GM19193 (cell line): ENCODE results near the gene FBXO40.

Source experiments
- POLR2A ChIP-seq: IDR thresholded peaks from 4 replicates; pipeline ENCODE4 v1.6.1; 2011; ENCODE audit not compliant: insufficient read depth, insufficient read length; ENCODE audit errors: extremely low read depth

FBXO40 gene

GRCh38 chr3:121592856-121593702 lies at the start of gene FBXO40:
Gene FBXO40, plus strand, starts transcription at chr3:121593379. Its CDS starts 27,197 bp downstream, at chr3:121620576.
- TF ChIP-seq POLR2A: no peak

- TF ChIP-seq POLR2A: no peak
Measured at GRCh38 chr3:121545049-121545573, 48.1 kb upstream of the FBXO40 start.

DNA sequence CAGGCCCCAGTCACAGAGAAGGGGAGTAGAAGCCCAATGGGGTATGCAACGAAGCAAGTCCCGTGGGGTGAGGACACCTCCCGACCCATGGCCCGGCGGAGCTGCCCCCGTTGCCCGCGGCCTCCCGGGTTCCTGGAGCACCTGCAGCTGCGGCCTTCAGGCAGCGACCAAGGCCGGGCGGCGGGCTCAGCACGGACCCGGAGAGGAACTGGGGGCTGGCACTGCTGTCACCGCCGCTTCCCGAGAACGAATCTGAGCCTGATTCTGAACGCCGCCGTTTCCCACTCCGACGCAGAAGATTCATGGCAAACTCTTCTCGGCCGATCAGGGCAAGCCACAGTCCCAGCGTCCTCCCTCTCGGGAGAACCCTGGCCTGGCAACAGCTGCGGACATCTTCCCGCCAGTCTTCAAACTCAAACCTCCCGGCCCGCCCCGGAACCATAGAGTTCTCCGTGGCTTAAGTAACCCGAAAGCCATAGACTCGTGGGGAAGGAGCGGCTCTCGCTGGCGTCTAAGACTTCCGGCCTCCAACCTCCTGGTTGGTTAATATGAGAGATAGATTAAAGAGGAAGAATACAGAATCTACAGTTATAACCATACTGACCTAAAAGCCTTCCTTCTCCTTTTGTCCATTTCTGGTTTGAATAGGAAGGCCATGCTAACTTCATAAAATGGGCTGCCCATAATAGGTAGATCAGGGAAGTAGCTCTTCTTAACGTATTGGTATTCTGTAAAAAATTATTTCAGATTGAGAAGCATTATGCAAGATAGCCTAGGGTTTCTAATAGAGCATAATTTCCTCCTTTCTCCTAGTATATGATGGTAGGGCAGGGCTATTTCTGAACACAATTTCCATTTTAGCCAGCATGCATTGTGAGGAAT lies 47.4 kb upstream of the FBXO40 start, which contains the start of gene POLQ:
TSS of gene POLQ (minus strand) at position 415 of the 882 bp plus-strand sequence. CDS start at position 304, 111 bp downstream.
- peak; percentile 76 for TF ChIP-seq POLR2A

DNA sequence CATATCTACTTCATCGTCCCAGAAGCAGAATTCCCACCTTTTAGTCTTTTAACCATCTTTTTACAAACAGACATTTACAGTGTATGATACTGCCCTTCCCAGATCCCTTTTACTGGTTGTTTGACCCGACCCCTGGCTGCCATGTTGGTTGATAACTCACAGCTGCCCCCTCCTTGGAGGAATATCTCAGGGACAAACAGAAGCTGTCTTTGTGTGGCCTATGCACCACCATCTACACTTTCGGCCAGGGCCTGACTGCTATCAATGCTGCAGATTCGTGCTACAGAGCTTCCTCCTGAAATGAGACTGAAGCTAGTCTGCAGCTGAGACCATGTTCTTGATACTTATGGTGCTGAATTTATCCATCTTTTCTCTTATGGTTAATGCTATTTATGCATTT lies 40.8 kb upstream of the FBXO40 start:
- no peak for TF ChIP-seq POLR2A

DNA sequence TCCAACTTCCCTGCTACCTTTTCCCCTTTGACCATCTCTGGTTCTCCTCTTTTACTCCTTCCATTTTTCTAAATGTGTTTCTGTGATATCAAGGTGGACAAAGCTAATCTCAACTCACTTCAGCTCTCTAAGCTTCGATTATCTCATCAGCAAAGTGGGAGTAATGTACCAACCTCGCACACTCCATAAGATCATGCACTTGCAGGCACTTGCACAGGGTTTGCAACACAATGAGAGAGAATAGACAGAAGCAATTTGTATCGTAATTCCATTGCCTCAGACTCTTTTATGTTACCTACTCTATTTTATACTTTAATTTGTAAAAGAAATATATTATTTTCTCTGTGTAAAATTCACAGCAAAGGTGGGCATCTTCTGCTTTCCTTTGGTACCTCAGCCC lies 40.4 kb upstream of the FBXO40 start:
- no peak for TF ChIP-seq POLR2A

GRCh38 chr3:121557426-121557934 lies 35.7 kb upstream of the FBXO40 start:
- TF ChIP-seq POLR2A: no peak

- TF ChIP-seq POLR2A: no peak
Measured at GRCh38 chr3:121562148-121562547, 31.0 kb upstream of the FBXO40 start.

DNA sequence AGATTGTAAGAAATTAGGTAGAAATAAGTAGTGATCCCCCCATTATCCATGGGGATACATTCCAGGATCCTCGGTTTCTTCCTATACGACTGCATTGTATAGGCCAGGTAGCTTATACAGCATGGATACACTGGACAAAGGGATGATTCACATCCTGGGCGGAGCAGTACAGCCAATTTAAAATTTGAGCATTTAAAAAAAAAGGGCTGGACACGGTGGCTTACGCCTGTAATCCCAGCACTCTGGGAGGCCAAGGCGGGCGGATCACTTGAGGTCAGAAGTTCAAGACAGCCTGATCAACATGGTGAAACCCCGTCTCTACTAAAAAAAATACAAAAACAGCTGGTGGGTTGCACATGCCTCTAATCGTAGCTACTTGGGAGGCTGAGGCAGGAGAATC lies 26.4 kb upstream of the FBXO40 start:
- no peak for TF ChIP-seq POLR2A

DNA sequence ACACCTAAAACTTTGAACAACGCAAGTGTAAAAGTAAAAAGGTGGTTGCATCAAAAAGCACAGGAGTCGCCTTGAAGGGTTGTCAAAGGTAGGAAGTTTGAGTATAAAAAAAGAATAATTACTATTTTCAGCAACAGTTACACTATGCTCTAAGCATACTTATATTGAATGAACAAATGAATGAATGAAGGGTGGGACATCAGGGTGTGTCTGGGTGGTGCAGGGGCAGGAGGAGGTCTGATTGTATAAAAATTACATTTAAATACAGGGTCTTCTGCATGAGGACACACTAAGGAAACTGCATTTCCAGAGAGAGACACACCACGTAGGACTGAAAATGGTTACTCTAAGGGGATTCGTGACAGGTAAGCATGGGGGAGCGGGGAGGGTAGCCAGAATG lies 25.5 kb upstream of the FBXO40 start, which contains the start of gene ARGFX:
TSS of gene ARGFX (plus strand) at position 301 of the 400 bp plus-strand sequence. CDS start 2,765 bp downstream, outside the sequence.
- TF ChIP-seq POLR2A: no peak

- no peak for TF ChIP-seq POLR2A
Measured at GRCh38 chr3:121574449-121574848, 18.7 kb upstream of the FBXO40 start.

DNA sequence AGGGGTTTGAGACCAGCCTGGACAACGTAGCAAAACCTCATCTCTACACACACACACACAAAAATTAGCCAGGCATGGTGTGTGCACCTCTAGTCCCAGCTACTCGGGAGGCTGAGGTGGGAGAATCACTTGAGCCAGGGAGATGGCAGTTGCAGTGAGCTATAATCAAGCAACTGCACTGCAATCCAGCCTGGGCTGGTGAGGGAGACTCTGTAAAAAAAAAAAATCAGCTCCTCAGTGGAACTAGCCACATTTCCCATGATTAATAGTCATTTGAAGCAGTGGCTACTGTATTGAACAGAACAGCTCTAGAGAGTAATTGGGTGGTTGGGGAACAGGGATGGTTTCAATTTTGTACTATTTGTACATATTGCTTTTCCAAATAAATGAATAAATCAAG lies 11.5 kb upstream of the FBXO40 start:
- TF ChIP-seq POLR2A: no peak

DNA sequence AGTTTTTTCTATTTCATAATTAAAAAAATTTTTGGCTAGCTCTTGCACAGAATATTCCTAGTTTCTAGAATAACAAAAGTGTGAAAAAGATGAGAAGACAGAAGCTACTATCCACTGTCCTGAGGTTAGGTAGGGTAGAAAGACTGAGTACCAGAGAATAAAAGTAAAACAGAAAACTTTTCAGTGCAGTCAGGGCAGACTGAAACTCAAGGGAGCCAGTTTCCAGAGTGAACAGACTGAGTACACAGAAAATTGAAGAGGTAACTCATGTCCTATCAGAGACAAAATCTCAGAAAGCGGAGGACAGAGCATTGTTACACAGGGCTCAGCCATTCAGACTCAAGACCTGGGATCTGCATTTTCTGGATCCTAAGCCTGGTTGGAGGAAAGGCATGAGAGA lies 8.8 kb upstream of the FBXO40 start:
- no peak for TF ChIP-seq POLR2A

- TF ChIP-seq POLR2A: no peak
Measured at GRCh38 chr3:121594850-121595249, 1.7 kb downstream of the FBXO40 start.

GRCh38 chr3:121595765-121596406 lies 2.7 kb downstream of the FBXO40 start:
- no peak for TF ChIP-seq POLR2A
